Erythroblast (primary cell): ENCODE results near the gene AXIN1.

Experiments used
- GATA1 ChIP-seq: IDR thresholded peaks from 2 replicates; pipeline ENCODE4 v1.6.1; 2011; ENCODE audit warnings: low read depth, mild to moderate bottlenecking, control low read depth, low read length, moderate library complexity
- POLR2A ChIP-seq: IDR thresholded peaks from 2 replicates; pipeline ENCODE4 v1.6.1; 2011; ENCODE audit warnings: mild to moderate bottlenecking, low read length

DNA sequence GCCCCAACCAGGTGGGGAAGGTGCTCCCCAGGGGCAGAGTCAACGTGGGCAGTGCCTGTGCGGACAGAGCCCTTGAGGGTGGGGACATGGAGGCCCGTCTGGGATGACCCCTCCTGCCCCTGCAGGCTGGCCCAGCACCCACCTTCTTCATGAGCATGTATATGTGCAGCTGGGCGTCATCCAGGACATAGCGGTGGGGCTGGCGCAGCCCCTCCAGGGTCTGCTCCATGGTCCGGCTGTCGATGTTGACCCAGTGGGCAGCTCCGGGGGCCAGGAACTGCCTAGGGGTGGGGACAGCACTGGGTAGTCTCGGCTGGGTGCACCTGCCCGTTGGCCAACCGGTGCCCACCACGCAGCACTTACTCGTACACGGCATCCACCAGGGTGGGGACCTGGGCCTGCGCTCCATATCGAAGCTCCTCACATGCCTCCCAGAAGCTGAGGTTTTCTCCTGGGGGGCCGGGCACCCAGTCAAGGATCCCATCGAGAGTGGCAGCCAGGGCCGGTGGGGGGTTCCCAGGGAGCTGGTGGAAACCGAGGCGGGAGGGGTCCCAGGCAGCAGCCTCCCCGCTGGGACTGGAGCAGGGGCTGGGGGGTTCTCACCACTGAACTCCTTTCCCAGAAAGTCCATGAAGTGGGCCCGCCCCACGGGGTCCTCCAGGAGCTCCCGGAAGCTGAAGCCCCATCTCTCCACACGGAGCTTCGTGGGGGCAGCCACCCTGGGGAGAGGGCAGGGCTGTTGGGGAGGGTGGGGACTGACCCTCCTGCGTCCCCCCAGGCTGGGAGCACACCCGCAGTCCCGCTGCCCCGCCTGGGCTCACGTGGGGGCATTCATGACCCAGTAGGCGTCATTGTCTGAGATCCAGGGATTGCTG lies 81.9 kb downstream of the AXIN1 start:
- TF ChIP-seq POLR2A (no peak), GATA1 (no peak)
